Loucy (cell line): ENCODE results near the gene CORT.
"Not testable (repeated sequence)": the region's sequence is repeated elsewhere in the genome, so short reads cannot be mapped to it uniquely, and the experiment has no call there.

Source experiments
- H2AFZ ChIP-seq: fragments of 200-600 bp; sonication (generic); 2 replicates; pipeline ENCODE4 v1.6.0; 2016; ENCODE audit warnings: antibody characterized with exemption, mild to moderate bottlenecking, low read length, moderate library complexity
- H3F3A ChIP-seq: fragments of 200-600 bp; 2 replicates; pipeline ENCODE4 v1.6.0; 2016; ENCODE audit warnings: antibody characterized with exemption, low read depth, mild to moderate bottlenecking
- H3K27me3 ChIP-seq: fragments of 200-600 bp; sonication (generic); 2 replicates; pipeline ENCODE4 v1.6.1; 2014; ENCODE audit warnings: low read length, mild to moderate bottlenecking; ENCODE audit not compliant: insufficient read depth, poor library complexity, severe bottlenecking
- H3K36me3 ChIP-seq: fragments of 200-600 bp; sonication (generic); 2 replicates; pipeline ENCODE4 v1.6.1; 2016; ENCODE audit warnings: low read length; ENCODE audit not compliant: insufficient read depth
- H3K4me1 ChIP-seq: fragments of 200-600 bp; sonication (generic); 2 replicates; pipeline ENCODE4 v1.5.1; 2014; ENCODE audit warnings: low read length, mild to moderate bottlenecking; ENCODE audit not compliant: insufficient read depth, poor library complexity, severe bottlenecking
- H3K4me2 ChIP-seq: fragments of 200-600 bp; sonication (generic); 2 replicates; pipeline ENCODE4 v1.6.0; 2014; ENCODE audit warnings: antibody characterized with exemption, low read length, low read depth, mild to moderate bottlenecking; ENCODE audit not compliant: poor library complexity, severe bottlenecking
- H3K4me3 ChIP-seq: fragments of 200-600 bp; sonication (generic); 2 replicates; pipeline ENCODE4 v1.5.1; 2014; ENCODE audit warnings: low read length, mild to moderate bottlenecking, mixed read lengths; ENCODE audit not compliant: poor library complexity, severe bottlenecking
- H3K79me2 ChIP-seq: fragments of 200-600 bp; sonication (generic); 2 replicates; pipeline ENCODE4 v1.6.1; 2014; ENCODE audit warnings: low read length; ENCODE audit not compliant: insufficient read depth
- H3K9ac ChIP-seq: fragments of 200-600 bp; sonication (generic); 2 replicates; pipeline ENCODE4 v1.6.0; 2014; ENCODE audit warnings: mild to moderate bottlenecking, low read depth, low read length, moderate library complexity; ENCODE audit not compliant: poor library complexity, severe bottlenecking
- H3K9me2 ChIP-seq: fragments of 200-600 bp; sonication (generic); replicated peaks from 2 replicates; pipeline ENCODE4 v1.6.1; 2016; ENCODE audit warnings: low read depth, low read length, mixed read lengths
- H3K9me3 ChIP-seq: fragments of 200-600 bp; sonication (generic); 2 replicates; pipeline ENCODE4 v1.6.1; 2014; ENCODE audit warnings: mild to moderate bottlenecking, antibody characterized with exemption, low read length, low read depth; ENCODE audit not compliant: insufficient read depth
- H4K20me1 ChIP-seq: fragments of 200-600 bp; sonication (generic); 2 replicates; pipeline ENCODE4 v1.6.0; 2014; ENCODE audit warnings: antibody characterized with exemption, low read length, mild to moderate bottlenecking; ENCODE audit not compliant: insufficient read depth, poor library complexity, severe bottlenecking
- EZH2phosphoT487 ChIP-seq: fragments of 200-600 bp; IDR thresholded peaks from 2 replicates; pipeline ENCODE4 v1.6.1; 2018; ENCODE audit warnings: antibody characterized with exemption, mild to moderate bottlenecking, moderate library complexity, borderline replicate concordance
- TF ChIP-seq, protein P1 (sequence below): fragments of 200-600 bp; sonication (generic); conservative IDR thresholded peaks from 2 replicates; pipeline ENCODE4 v1.5.1; 2014; ENCODE audit warnings: mild to moderate bottlenecking, antibody characterized with exemption, low read length

CORT gene

DNA sequence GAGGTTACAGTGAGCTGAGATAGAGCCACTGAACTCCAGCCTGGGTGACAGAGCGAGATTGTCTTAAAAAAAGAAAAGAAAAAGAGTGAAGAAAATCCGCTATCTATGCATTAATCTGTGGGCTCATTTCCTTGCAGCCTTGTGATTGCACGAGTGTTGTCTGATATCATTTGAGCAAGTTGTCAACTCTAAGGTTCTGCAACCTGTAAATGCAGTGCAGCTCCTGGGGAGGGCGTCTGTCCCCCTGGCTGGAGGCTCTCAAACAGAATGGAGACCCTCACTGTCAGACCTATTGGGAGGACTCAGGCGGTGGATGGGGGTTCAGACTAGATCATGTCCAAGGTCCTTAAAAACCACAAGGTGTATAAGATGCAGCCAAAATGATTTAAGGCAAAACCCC lies 6.2 kb downstream of the CORT start:
- H2AFZ ChIP-seq: no peak overlapping the region
- H3K79me2 ChIP-seq: no peaks in the 10 kb centered on the region
- no peak overlapping the region for H3K4me2 ChIP-seq
- H3K9me2 ChIP-seq: no peaks in the 10 kb centered on the region
- H3K27me3 ChIP-seq: no peaks in the 10 kb centered on the region
- H3F3A ChIP-seq: no peaks in the 10 kb centered on the region
- no peaks in the 10 kb centered on the region for H3K9me3 ChIP-seq
- no peak overlapping the region for H3K9ac ChIP-seq
- no peaks in the 10 kb centered on the region for H4K20me1 ChIP-seq
- no peak overlapping the region for H3K4me3 ChIP-seq
- H3K4me1 ChIP-seq: peaks cover 3% of the 10 kb centered on the region
- peaks cover under 1% of the 10 kb centered on the region; the same call in 1 of the 2 replicates for H3K36me3 ChIP-seq
- no peak for TF ChIP-seq EZH2phosphoT487
- TF ChIP-seq, protein P1, sequence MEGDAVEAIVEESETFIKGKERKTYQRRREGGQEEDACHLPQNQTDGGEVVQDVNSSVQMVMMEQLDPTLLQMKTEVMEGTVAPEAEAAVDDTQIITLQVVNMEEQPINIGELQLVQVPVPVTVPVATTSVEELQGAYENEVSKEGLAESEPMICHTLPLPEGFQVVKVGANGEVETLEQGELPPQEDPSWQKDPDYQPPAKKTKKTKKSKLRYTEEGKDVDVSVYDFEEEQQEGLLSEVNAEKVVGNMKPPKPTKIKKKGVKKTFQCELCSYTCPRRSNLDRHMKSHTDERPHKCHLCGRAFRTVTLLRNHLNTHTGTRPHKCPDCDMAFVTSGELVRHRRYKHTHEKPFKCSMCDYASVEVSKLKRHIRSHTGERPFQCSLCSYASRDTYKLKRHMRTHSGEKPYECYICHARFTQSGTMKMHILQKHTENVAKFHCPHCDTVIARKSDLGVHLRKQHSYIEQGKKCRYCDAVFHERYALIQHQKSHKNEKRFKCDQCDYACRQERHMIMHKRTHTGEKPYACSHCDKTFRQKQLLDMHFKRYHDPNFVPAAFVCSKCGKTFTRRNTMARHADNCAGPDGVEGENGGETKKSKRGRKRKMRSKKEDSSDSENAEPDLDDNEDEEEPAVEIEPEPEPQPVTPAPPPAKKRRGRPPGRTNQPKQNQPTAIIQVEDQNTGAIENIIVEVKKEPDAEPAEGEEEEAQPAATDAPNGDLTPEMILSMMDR: peak; percentile 38; the same call in 1 of the 2 replicates

DNA sequence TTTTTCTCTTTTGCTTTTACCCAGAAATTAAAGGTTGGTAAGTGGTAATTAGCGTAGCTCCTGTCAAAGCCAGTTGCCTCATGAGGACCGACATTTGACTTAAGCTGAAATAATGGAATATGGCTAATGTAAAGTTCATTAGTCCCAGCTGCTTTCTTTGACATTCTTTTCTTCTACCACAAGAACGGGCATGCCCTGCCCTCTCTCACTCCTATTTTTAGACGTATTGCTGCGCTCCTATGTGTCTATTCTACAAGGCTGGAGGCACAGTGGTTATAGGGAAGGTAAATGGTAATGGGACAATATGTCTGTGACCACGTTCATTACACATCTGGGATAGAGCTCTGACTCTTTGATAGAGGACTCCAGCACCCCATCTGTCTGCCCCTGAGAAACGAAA lies 6.8 kb downstream of the CORT start:
- Histone ChIP-seq H4K20me1 (no peaks in the 10 kb centered on the region), H2AFZ (no peak overlapping the region), H3K27me3 (no peaks in the 10 kb centered on the region), H3F3A (no peaks in the 10 kb centered on the region), H3K9me2 (no peaks in the 10 kb centered on the region), H3K36me3 (peaks cover 5% of the 10 kb centered on the region; the same call in 1 of the 2 replicates), H3K4me3 (no peak overlapping the region), H3K79me2 (no peaks in the 10 kb centered on the region), H3K9me3 (no peaks in the 10 kb centered on the region), H3K4me2 (no peak overlapping the region), H3K9ac (no peak overlapping the region), H3K4me1 (peaks cover 3% of the 10 kb centered on the region)
- TF ChIP-seq EZH2phosphoT487: no peak

DNA sequence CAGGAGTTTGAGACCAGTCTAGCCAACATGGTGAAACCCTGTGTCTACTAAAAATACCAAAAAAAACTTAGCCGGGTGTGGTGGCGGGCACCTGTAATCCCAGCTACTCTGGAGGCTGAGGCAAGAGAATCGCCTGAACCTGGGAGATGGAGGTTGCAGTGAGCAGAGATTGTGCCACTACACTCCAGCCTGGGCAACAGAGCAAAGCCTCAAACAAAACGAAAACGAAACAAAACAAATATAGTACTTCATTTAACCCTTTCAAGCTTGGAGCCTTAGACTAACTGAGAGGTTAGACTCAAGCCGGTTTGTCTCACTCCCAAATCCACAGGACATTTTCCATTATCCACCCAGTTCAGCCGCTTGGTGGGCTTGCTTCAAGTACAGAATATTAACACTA lies 7.6 kb downstream of the CORT start:
- not testable (repeated sequence) for H3K79me2 ChIP-seq, H3K9ac ChIP-seq, H3K4me1 ChIP-seq, H3K36me3 ChIP-seq, H3K9me2 ChIP-seq, H3F3A ChIP-seq, H3K27me3 ChIP-seq, H3K9me3 ChIP-seq, H2AFZ ChIP-seq, H4K20me1 ChIP-seq, H3K4me2 ChIP-seq, H3K4me3 ChIP-seq

DNA sequence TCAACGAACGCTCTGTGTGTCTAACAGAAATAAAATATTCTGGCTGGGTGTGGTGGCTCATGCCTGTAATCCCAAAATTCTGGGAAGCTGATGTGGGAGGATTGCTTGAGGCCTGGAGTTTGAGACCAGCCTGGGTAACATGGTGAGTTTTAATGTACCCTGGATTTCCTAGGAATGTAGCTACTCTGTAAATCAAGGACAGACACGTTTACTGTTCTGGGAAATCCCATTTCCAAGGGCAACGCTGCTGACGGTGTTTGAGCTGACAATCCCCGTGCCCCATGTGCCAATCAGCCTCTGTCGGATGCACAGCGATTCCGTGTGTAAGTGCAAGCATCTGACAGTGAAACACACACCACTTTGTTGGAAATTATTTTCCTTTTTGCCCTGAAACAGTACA lies 8.0 kb downstream of the CORT start:
- TF ChIP-seq EZH2phosphoT487: no peak
- TF ChIP-seq, protein P1: no peak
- no peaks in the 10 kb centered on the region for H4K20me1 ChIP-seq
- no peak overlapping the region for H3K9ac ChIP-seq
- H3K79me2 ChIP-seq: no peaks in the 10 kb centered on the region
- H3K4me3 ChIP-seq: no peak overlapping the region
- peaks cover 13% of the 10 kb centered on the region; the same call in 1 of the 2 replicates for H3K36me3 ChIP-seq
- H3K4me2 ChIP-seq: no peak overlapping the region
- no peaks in the 10 kb centered on the region for H3K27me3 ChIP-seq
- H3K9me2 ChIP-seq: no peaks in the 10 kb centered on the region
- H3K9me3 ChIP-seq: no peaks in the 10 kb centered on the region
- peaks cover 3% of the 10 kb centered on the region for H3K4me1 ChIP-seq
- no peak overlapping the region for H2AFZ ChIP-seq
- no peaks in the 10 kb centered on the region for H3F3A ChIP-seq
